Erythroblast (primary cell): ENCODE data around the gene ARHGEF33.

Experiments used
- DNase-seq, 2 experiments: peaks; one replicate each; lab custom pipeline; 2025; lab: John Stamatoyannopoulos, UW
- GATA1 ChIP-seq: IDR thresholded peaks from 2 replicates; pipeline ENCODE4 v1.6.1; 2011; ENCODE audit warnings: low read depth, mild to moderate bottlenecking, control low read depth, low read length, moderate library complexity
- POLR2A ChIP-seq: IDR thresholded peaks from 2 replicates; pipeline ENCODE4 v1.6.1; 2011; ENCODE audit warnings: mild to moderate bottlenecking, low read length

ARHGEF33 gene

GRCh38 chr2:38889575-38889974, at the start of gene ARHGEF33:
TSS of gene ARHGEF33 (plus strand) at chr2:38889875. CDS start at chr2:38919448, 29,573 bp downstream.
- TF ChIP-seq GATA1: no peak
- no peak for TF ChIP-seq POLR2A
- DNase-seq: no peak

- no peak for DNase-seq
- TF ChIP-seq POLR2A: no peak
Observed at GRCh38 chr2:38850045-38850444, 39.6 kb upstream of the ARHGEF33 start.

- TF ChIP-seq GATA1: no peak
- no peak for TF ChIP-seq POLR2A
- DNase-seq: peak in 1 of 2 experiments; percentile 4
Observed at GRCh38 chr2:38856165-38856564, 33.5 kb upstream of the ARHGEF33 start.

GRCh38 chr2:38862476-38862875, 27.2 kb upstream of the ARHGEF33 start:
- TF ChIP-seq GATA1: no peak
- DNase-seq: no peak

GRCh38 chr2:38863061-38863695, 26.5 kb upstream of the ARHGEF33 start:
- DNase-seq: no peak
- TF ChIP-seq GATA1 (no peak), POLR2A (no peak)

- no peak for DNase-seq
- TF ChIP-seq GATA1 (no peak), POLR2A (no peak)
Observed at GRCh38 chr2:38866773-38867443, 22.8 kb upstream of the ARHGEF33 start.

GRCh38 chr2:38871432-38871831, 18.2 kb upstream of the ARHGEF33 start:
- TF ChIP-seq GATA1: no peak
- TF ChIP-seq POLR2A: no peak
- no peak for DNase-seq

GRCh38 chr2:38873763-38874162, 15.9 kb upstream of the ARHGEF33 start:
- no peak for DNase-seq
- no peak for TF ChIP-seq POLR2A
- TF ChIP-seq GATA1: no peak

GRCh38 chr2:38875227-38875575, 14.5 kb upstream of the ARHGEF33 start:
- TF ChIP-seq POLR2A (no peak), GATA1 (no peak)
- DNase-seq: no peak

- peak; percentile 86 to 88 for DNase-seq
- TF ChIP-seq GATA1: no peak
- peak; percentile 71 for TF ChIP-seq POLR2A
Observed at GRCh38 chr2:38875576-38876367, 13.9 kb upstream of the ARHGEF33 start, which contains the start of the genes DHX57 and MORN2. TSS of gene DHX57 (minus strand) at chr2:38875934. CDS start at chr2:38868405, 7,529 bp downstream. TSS of gene MORN2 (plus strand) at chr2:38875976.

- TF ChIP-seq GATA1 (no peak), POLR2A (no peak)
- DNase-seq: no peak
Observed at GRCh38 chr2:38876407-38876806, 13.3 kb upstream of the ARHGEF33 start.

GRCh38 chr2:38886063-38886462, 3.6 kb upstream of the ARHGEF33 start:
- TF ChIP-seq POLR2A (no peak), GATA1 (no peak)
- DNase-seq: no peak

- no peak for DNase-seq
- TF ChIP-seq GATA1 (no peak), POLR2A (no peak)
Observed at GRCh38 chr2:38887347-38887746, 2.3 kb upstream of the ARHGEF33 start.
